ENCODE measurements around the gene WDR91.
"Not testable (repeated sequence)": the region's sequence is repeated elsewhere in the genome, so short reads cannot be mapped to it uniquely, and the experiment has no call there.

WDR91 gene

GRCh38 chr7:135211179-135211945 is at the start of gene WDR91:
TSS of gene WDR91 (minus strand) at chr7:135211526. CDS start at chr7:135211502, 24 bp downstream.
- peak; percentile 99 for DNase-seq

- DNase-seq: no peak
Measured at GRCh38 chr7:135260470-135260869, 49.1 kb upstream of the WDR91 start.

- DNase-seq: no peak
Measured at GRCh38 chr7:135259702-135260101, 48.4 kb upstream of the WDR91 start.

- DNase-seq: no peak
Measured at GRCh38 chr7:135258585-135258984, 47.3 kb upstream of the WDR91 start.

GRCh38 chr7:135257790-135258189 is 46.5 kb upstream of the WDR91 start:
- DNase-seq: no peak

GRCh38 chr7:135253851-135254771 is 42.8 kb upstream of the WDR91 start:
- DNase-seq: no peak

- DNase-seq: no peak
Measured at GRCh38 chr7:135251496-135252391, 40.4 kb upstream of the WDR91 start.

GRCh38 chr7:135248546-135248945 is 37.2 kb upstream of the WDR91 start:
- DNase-seq: no peak

- no peak for DNase-seq
Measured at GRCh38 chr7:135247746-135248471, 36.6 kb upstream of the WDR91 start.

GRCh38 chr7:135246191-135246825 is 35.0 kb upstream of the WDR91 start:
- no peak for DNase-seq

- no peak for DNase-seq
Measured at GRCh38 chr7:135245226-135246190, 34.2 kb upstream of the WDR91 start.

- no peak for DNase-seq
Measured at GRCh38 chr7:135242096-135242684, 30.9 kb upstream of the WDR91 start.

GRCh38 chr7:135240441-135240840 is 29.1 kb upstream of the WDR91 start:
- no peak for DNase-seq

GRCh38 chr7:135239263-135239662 is 27.9 kb upstream of the WDR91 start:
- DNase-seq: no peak

GRCh38 chr7:135238112-135238744 is 26.9 kb upstream of the WDR91 start:
- no peak for DNase-seq

GRCh38 chr7:135236727-135237126 is 25.4 kb upstream of the WDR91 start:
- no peak for DNase-seq

GRCh38 chr7:135235841-135236240 is 24.5 kb upstream of the WDR91 start:
- DNase-seq: no peak

- DNase-seq: no peak
Measured at GRCh38 chr7:135234727-135235126, 23.4 kb upstream of the WDR91 start.

- DNase-seq: not testable (repeated sequence)
Measured at GRCh38 chr7:135234095-135234494, 22.8 kb upstream of the WDR91 start.

Measured in activated T-cell treated with anti-CD3 and anti-CD28 coated beads, Interleukin-2, amount 50 U/mL, for 1 hour (primary cell).